ENCODE measurements around the gene GADD45A.

The GADD45A gene

GRCh38 chr1:67682659-67683197 lies 2.3 kb upstream of the GADD45A start (continued):
- TF ChIP-seq PRDM10 (tag by site-specific recombination; IDR thresholded peaks at IDR 0.05) (0 out of 2 replicates have a peak, but pooled peaks have one; percentile 37), KLF9 (tag by site-specific recombination; IDR thresholded peaks at IDR 0.05; ENCODE audit: low read depth) (no peak), ZNF623 (tag by site-specific recombination; IDR thresholded peaks at IDR 0.05) (no peak), ZNF530 (tag by site-specific recombination; IDR thresholded peaks at IDR 0.05; ENCODE audit: low read depth) (no peak), GLI4 (tag by site-specific recombination; IDR thresholded peaks at IDR 0.05) (no peak), ZNF23 (tag by site-specific recombination; IDR thresholded peaks at IDR 0.05; ENCODE audit: borderline replicate concordance) (no peak), HIC1 (tag by site-specific recombination; IDR thresholded peaks at IDR 0.05) (peak; percentile 18; the same call in 1 of the 2 replicates), OSR2 (tag by site-specific recombination; IDR thresholded peaks at IDR 0.05) (peak; percentile 60; the same call in 1 of the 2 replicates), ZNF239 (tag by site-specific recombination; IDR thresholded peaks at IDR 0.05) (no peak), ZNF223 (tag by site-specific recombination; IDR thresholded peaks at IDR 0.05) (no peak), ZNF768 (tag by site-specific recombination; IDR thresholded peaks at IDR 0.05) (no peak), SP7 (tag by site-specific recombination; IDR thresholded peaks at IDR 0.05) (peak; percentile 91), PRDM1 (tag by site-specific recombination; IDR thresholded peaks at IDR 0.05) (peak; percentile 17; the same call in 1 of the 2 replicates), ZNF138 (tag by site-specific recombination; IDR thresholded peaks at IDR 0.05; ENCODE audit: borderline replicate concordance) (no peak), KLF16 (tag by site-specific recombination; IDR thresholded peaks at IDR 0.05) (no peak), KLF17 (tag by site-specific recombination; IDR thresholded peaks at IDR 0.05) (peak; percentile 47; the same call in 1 of the 2 replicates), ZEB2 (tag by site-specific recombination; IDR thresholded peaks at IDR 0.05) (peak; percentile 85), EGR2 (tag by site-specific recombination; IDR thresholded peaks at IDR 0.05; ENCODE audit: low read depth) (no peak), ZNF133 (tag by site-specific recombination; IDR thresholded peaks at IDR 0.05) (no peak), ZNF654 (tag by site-specific recombination; IDR thresholded peaks at IDR 0.05; ENCODE audit: low read depth) (0 out of 2 replicates have a peak, but pooled peaks have one; percentile 3), OVOL3 (tag by site-specific recombination; IDR thresholded peaks at IDR 0.05) (peak; percentile 60; the same call in 1 of the 2 replicates), ZNF629 (tag by site-specific recombination; IDR thresholded peaks at IDR 0.05) (peak; percentile 96), KLF10 (tag by site-specific recombination; IDR thresholded peaks at IDR 0.05) (peak; percentile 88)
